ENCODE data around the gene TTLL7.

GRCh38 chr1:83961571-83962295, 37.2 kb downstream of the TTLL7 start:
- no peak for TF ChIP-seq CTCF (IDR thresholded peaks at IDR 0.05)
- TF ChIP-seq ARID4B (CRISPR knock-in tag; IDR thresholded peaks at IDR 0.05; ENCODE audit: borderline replicate concordance): no peak
- no peak for TF ChIP-seq TEAD1 (CRISPR knock-in tag; IDR thresholded peaks at IDR 0.05)
- TF ChIP-seq STAT6 (CRISPR knock-in tag; conservative IDR thresholded peaks at IDR 0.05; ENCODE audit: low read depth): no peak

Measured in WTC11 (cell line).